H9 (cell line): ENCODE data around the gene FAXC. TPM values are rescaled to one million over a fixed set of nuclear protein-coding genes. Genes with fewer than 3 reads are reported as not detected.

Experiments
- DNase-seq: peaks from one replicate; pipeline ENCODE4 v3.0.0-alpha.2; 2017
- H2AFZ ChIP-seq: one replicate; pipeline ENCODE4 v1.6.1; 2013; ENCODE audit warnings: mild to moderate bottlenecking, low read length, control low read depth, moderate library complexity
- H2AK5ac ChIP-seq: 2 replicates; pipeline ENCODE4 v1.6.1; 2013; ENCODE audit warnings: low read length, control low read depth, mixed read lengths; ENCODE audit not compliant: insufficient read length
- H2BK120ac ChIP-seq: one replicate; pipeline ENCODE4 v1.6.1; 2013; ENCODE audit warnings: low read depth, mild to moderate bottlenecking, low read length, control low read depth, inconsistent platforms; ENCODE audit not compliant: poor library complexity, severe bottlenecking
- H2BK12ac ChIP-seq: 2 replicates; pipeline ENCODE4 v1.6.1; 2013; ENCODE audit warnings: low read length, control low read depth, mixed read lengths, low read depth; ENCODE audit not compliant: insufficient read length
- H2BK15ac ChIP-seq: 2 replicates; pipeline ENCODE4 v1.6.1; 2013; ENCODE audit warnings: low read depth, low read length, control low read depth
- H2BK20ac ChIP-seq: one replicate; pipeline ENCODE4 v1.6.1; 2013; ENCODE audit warnings: low read depth, mild to moderate bottlenecking, low read length, control low read depth, inconsistent platforms; ENCODE audit not compliant: poor library complexity, severe bottlenecking
- H2BK5ac ChIP-seq: 2 replicates; pipeline ENCODE4 v1.6.1; 2013; ENCODE audit warnings: low read length, control low read depth, mixed read lengths; ENCODE audit not compliant: insufficient read length
- H3K14ac ChIP-seq: 2 replicates; pipeline ENCODE4 v1.6.1; 2013; ENCODE audit warnings: low read length, control low read depth; ENCODE audit not compliant: insufficient read depth
- H3K18ac ChIP-seq: 2 replicates; pipeline ENCODE4 v1.6.1; 2013; ENCODE audit warnings: low read depth, mild to moderate bottlenecking, mixed read lengths, low read length, control low read depth; ENCODE audit not compliant: insufficient read length
- H3K23ac ChIP-seq: 2 replicates; pipeline ENCODE4 v1.6.1; 2013; ENCODE audit warnings: low read length, control low read depth, mixed read lengths, low read depth; ENCODE audit not compliant: insufficient read length
- H3K23me2 ChIP-seq: 2 replicates; pipeline ENCODE4 v1.6.1; 2013; ENCODE audit warnings: low read depth, mild to moderate bottlenecking, mixed read lengths, low read length, control low read depth; ENCODE audit not compliant: insufficient read length, poor library complexity, severe bottlenecking
- H3K27ac ChIP-seq: 2 replicates; pipeline ENCODE4 v1.5.1; 2013; ENCODE audit warnings: low read length, control low read depth, mixed read lengths, low read depth; ENCODE audit not compliant: insufficient read length
- H3K27me3 ChIP-seq: 2 replicates; pipeline ENCODE4 v1.6.1; 2013; ENCODE audit warnings: low read length, control low read depth, inconsistent platforms; ENCODE audit not compliant: insufficient read depth
- H3K4ac ChIP-seq: 2 replicates; pipeline ENCODE4 v1.6.1; 2013; ENCODE audit warnings: low read depth, mild to moderate bottlenecking, control low read depth, inconsistent platforms, low read length, moderate library complexity
- H3K4me1 ChIP-seq: 2 replicates; pipeline ENCODE4 v1.6.1; 2013; ENCODE audit warnings: low read length, control low read depth, inconsistent platforms; ENCODE audit not compliant: insufficient read depth
- H3K4me2 ChIP-seq: 2 replicates; pipeline ENCODE4 v1.6.1; 2013; ENCODE audit warnings: low read length, control low read depth, mixed read lengths; ENCODE audit not compliant: insufficient read length, insufficient read depth
- H3K56ac ChIP-seq: 2 replicates; pipeline ENCODE4 v1.6.1; 2013; ENCODE audit warnings: low read depth, mild to moderate bottlenecking, mixed read lengths, low read length, control low read depth; ENCODE audit not compliant: insufficient read length
- H3K79me1 ChIP-seq: 2 replicates; pipeline ENCODE4 v1.6.1; 2013; ENCODE audit warnings: low read depth, mild to moderate bottlenecking, moderate library complexity, low read length, control low read depth, inconsistent platforms; ENCODE audit not compliant: insufficient read depth, poor library complexity, severe bottlenecking
- H3K79me2 ChIP-seq: 2 replicates; pipeline ENCODE4 v1.6.1; 2013; ENCODE audit warnings: low read length, control low read depth, inconsistent platforms; ENCODE audit not compliant: insufficient read depth
- H3K9ac ChIP-seq: 2 replicates; pipeline ENCODE4 v1.6.1; 2013; ENCODE audit warnings: low read length, control low read depth, mixed read lengths; ENCODE audit not compliant: insufficient read length; ENCODE audit errors: extremely low read depth
- H3K9me3 ChIP-seq: one replicate; pipeline ENCODE4 v1.6.1; 2013; ENCODE audit warnings: low read depth, low read length, inconsistent platforms; ENCODE audit not compliant: control insufficient read depth
- H3T11ph ChIP-seq: one replicate; pipeline ENCODE4 v1.6.1; 2013; ENCODE audit warnings: mild to moderate bottlenecking, low read length, control low read depth, inconsistent platforms
- H4K20me1 ChIP-seq: one replicate; pipeline ENCODE4 v1.6.1; 2013; ENCODE audit not compliant: control insufficient read depth, insufficient read length, insufficient read depth
- H4K5ac ChIP-seq: 2 replicates; pipeline ENCODE4 v1.6.1; 2013; ENCODE audit warnings: low read depth, mild to moderate bottlenecking, mixed read lengths, low read length, control low read depth; ENCODE audit not compliant: insufficient read length
- H4K8ac ChIP-seq: replicated peaks from 2 replicates; pipeline ENCODE4 v1.6.1; 2013; ENCODE audit warnings: low read length, control low read depth, mixed read lengths, low read depth; ENCODE audit not compliant: insufficient read length
- H4K91ac ChIP-seq: 2 replicates; pipeline ENCODE4 v1.6.1; 2013; ENCODE audit warnings: low read depth, mild to moderate bottlenecking, moderate library complexity, mixed read lengths, low read length, control low read depth; ENCODE audit not compliant: insufficient read length
- H3K27ac Mint-ChIP-seq, 3 experiments: 2 replicates in 2 of 3; 3 replicates in 1 of 3; pipeline ENCODE4 v1.8.0; 2020 to 2021; ENCODE audit warnings: mixed read lengths in 3 of 3, mild to moderate bottlenecking in 1 of 3, moderate library complexity in 1 of 3
- H3K27me3 Mint-ChIP-seq: 2 replicates; pipeline ENCODE4 v1.8.0; 2021; ENCODE audit warnings: low read depth, mild to moderate bottlenecking, moderate library complexity, mixed read lengths
- H3K36me3 Mint-ChIP-seq, 3 experiments: 2 replicates in 2 of 3; 3 replicates in 1 of 3; pipeline ENCODE4 v1.8.0; 2020 to 2021; ENCODE audit warnings: low read depth in 3 of 3, mixed read lengths in 3 of 3; ENCODE audit not compliant: insufficient read depth in 1 of 3
- H3K4me1 Mint-ChIP-seq, 2 experiments: 2 replicates each; pipeline ENCODE4 v1.8.0; 2020; ENCODE audit warnings: mixed read lengths in 2 of 2
- H3K4me3 Mint-ChIP-seq, 2 experiments: 2 replicates in 1 of 2; 3 replicates in 1 of 2; pipeline ENCODE4 v1.8.0; 2020 to 2021; ENCODE audit warnings: mild to moderate bottlenecking in 2 of 2, mixed read lengths in 2 of 2, moderate library complexity in 1 of 2
- H3K9me3 Mint-ChIP-seq, 2 experiments: 2 replicates in 1 of 2; 3 replicates in 1 of 2; pipeline ENCODE4 v1.8.0; 2020; ENCODE audit warnings: mild to moderate bottlenecking in 2 of 2, mixed read lengths in 2 of 2, moderate library complexity in 1 of 2
- WGBS: extraction: QIAGEN DNeasy Blood & Tissue Kit; methylation state at CpG from one replicate; pipeline ENCODE4 v1.1.7; 2013; ENCODE audit warnings: missing lambda C conversion rate, low lambda C conversion rate, mixed read lengths; ENCODE audit not compliant: insufficient read length; ENCODE audit errors: extremely low coverage; 5-methylcytosine and 5-hydroxymethylcytosine counted together
- total RNA-seq: library from RNA; stranded (reverse); gene quantifications from 2 replicates; pipeline ENCODE4 v1.2.1, GENCODE V29; 2021
- TF ChIP-seq, protein P1 (sequence below): fragments of 200-600 bp; sonication (generic); conservative IDR thresholded peaks from 3 replicates; pipeline ENCODE4 v1.8.0; 2021; ENCODE audit warnings: antibody characterized with exemption, mild to moderate bottlenecking

The FAXC gene
- total RNA-seq, 1 experiment from 2014 or later = 17.2 TPM

DNA sequence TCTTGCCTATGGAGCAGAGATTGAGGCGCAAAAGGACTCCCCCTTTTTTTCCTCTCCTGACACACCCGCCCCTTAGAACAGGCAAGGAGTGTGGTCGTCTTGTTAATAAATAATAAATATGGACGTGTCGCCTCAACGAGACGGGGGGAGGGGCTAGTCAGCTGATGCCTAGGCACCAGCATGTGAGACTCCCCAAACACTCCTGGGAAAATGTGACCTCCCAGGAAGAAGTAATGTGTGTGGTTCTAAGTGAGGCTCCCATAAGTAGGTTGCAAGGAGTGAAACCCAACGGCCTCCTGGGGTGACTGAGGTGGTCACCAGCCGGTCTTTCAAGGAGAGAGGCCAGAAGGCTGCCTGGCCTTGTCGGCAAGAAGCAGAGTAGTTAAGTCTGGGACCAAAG is 1.1 kb upstream of the FAXC start:
- no peak overlapping the region for H2BK15ac ChIP-seq
- H3T11ph ChIP-seq = no peak overlapping the region
- H2BK20ac ChIP-seq = no peak overlapping the region
- no peaks in the 10 kb centered on the region for H4K20me1 ChIP-seq
- no peak overlapping the region for H2AK5ac ChIP-seq
- no peaks in the 10 kb centered on the region for H3K79me1 ChIP-seq
- H3K56ac ChIP-seq = no peak overlapping the region
- H3K79me2 ChIP-seq = no peaks in the 10 kb centered on the region
- no peak overlapping the region for H3K4ac ChIP-seq
- TF ChIP-seq, protein P1, sequence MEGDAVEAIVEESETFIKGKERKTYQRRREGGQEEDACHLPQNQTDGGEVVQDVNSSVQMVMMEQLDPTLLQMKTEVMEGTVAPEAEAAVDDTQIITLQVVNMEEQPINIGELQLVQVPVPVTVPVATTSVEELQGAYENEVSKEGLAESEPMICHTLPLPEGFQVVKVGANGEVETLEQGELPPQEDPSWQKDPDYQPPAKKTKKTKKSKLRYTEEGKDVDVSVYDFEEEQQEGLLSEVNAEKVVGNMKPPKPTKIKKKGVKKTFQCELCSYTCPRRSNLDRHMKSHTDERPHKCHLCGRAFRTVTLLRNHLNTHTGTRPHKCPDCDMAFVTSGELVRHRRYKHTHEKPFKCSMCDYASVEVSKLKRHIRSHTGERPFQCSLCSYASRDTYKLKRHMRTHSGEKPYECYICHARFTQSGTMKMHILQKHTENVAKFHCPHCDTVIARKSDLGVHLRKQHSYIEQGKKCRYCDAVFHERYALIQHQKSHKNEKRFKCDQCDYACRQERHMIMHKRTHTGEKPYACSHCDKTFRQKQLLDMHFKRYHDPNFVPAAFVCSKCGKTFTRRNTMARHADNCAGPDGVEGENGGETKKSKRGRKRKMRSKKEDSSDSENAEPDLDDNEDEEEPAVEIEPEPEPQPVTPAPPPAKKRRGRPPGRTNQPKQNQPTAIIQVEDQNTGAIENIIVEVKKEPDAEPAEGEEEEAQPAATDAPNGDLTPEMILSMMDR = no peak
- Mint-ChIP-seq H3K27ac (no peak overlapping the region), H3K4me1 (peaks cover 27 to 28% of the 10 kb centered on the region in 2 experiments), H3K4me3 (peak overlapping the region; percentile 81), H3K27me3 (peaks cover 13% of the 10 kb centered on the region), H3K9me3 (no peaks in the 10 kb centered on the region), H3K36me3 (no peaks in the 10 kb centered on the region)
- no peak overlapping the region for H2BK12ac ChIP-seq
- H2AFZ ChIP-seq = no peak overlapping the region
- no peak overlapping the region for H3K27ac ChIP-seq
- DNase-seq = peak; percentile 31
- no peak overlapping the region for H4K5ac ChIP-seq
- H2BK5ac ChIP-seq = no peak overlapping the region
- no peaks in the 10 kb centered on the region for H3K9me3 ChIP-seq
- H3K4me2 ChIP-seq = peak overlapping the region; percentile 68
- no peak overlapping the region for H3K23ac ChIP-seq
- H3K27me3 ChIP-seq = no peaks in the 10 kb centered on the region
- no peak overlapping the region for H3K14ac ChIP-seq
- H3K9ac ChIP-seq = no peak overlapping the region
- peaks cover 8% of the 10 kb centered on the region for H3K23me2 ChIP-seq
- no peak overlapping the region for H4K91ac ChIP-seq
- H3K4me1 ChIP-seq = no peaks in the 10 kb centered on the region
- no CpG with 5 or more reads among the region's 10 CpGs for WGBS
- H3K18ac ChIP-seq = no peak overlapping the region
- no peak overlapping the region for H2BK120ac ChIP-seq
- no peak overlapping the region for H4K8ac ChIP-seq
